ENCODE measurements around the gene STX11.

DNA sequence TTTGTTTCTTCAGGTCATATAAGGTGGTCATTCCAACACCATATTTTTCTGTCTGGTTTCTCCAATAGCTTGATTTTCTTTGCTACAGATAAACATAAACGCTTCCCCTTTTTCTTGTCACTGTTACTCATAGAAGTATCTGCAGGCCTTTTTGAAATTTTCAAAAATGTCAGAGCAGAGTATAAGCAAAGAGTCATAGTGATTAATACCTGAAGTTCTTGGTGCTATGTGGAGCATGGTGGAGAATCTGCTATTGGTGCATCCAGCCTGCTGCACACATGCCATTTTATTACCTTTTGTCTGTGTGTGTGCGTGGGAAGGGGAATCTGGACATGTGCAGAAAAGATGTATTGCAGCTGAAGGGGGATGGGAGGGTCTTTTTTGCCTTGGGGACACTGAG lies 19.7 kb downstream of the STX11 start:
- TF ChIP-seq TAF1 (IDR thresholded peaks at IDR 0.05; ENCODE audit: borderline replicate concordance, low read depth, low read length) (no peak), POLR2A (IDR thresholded peaks at IDR 0.05; ENCODE audit: low read depth, low read length) (no peak), POLR2AphosphoS5 (IDR thresholded peaks at IDR 0.05; ENCODE audit: low read depth, low read length) (no peak)
